Ishikawa (cell line): ENCODE measurements around the gene MNS1.

Source experiments
- CEBPB ChIP-seq: IDR thresholded peaks from 2 replicates; pipeline ENCODE4 v1.6.1; 2012
- CREB1 ChIP-seq: IDR thresholded peaks from 2 replicates; pipeline ENCODE4 v1.6.1; 2012; ENCODE audit warnings: low read depth
- EGR1 ChIP-seq: IDR thresholded peaks from 2 replicates; pipeline ENCODE4 v1.6.1; 2012
- EP300 ChIP-seq: IDR thresholded peaks from 2 replicates; pipeline ENCODE4 v1.6.1; 2012; ENCODE audit warnings: borderline replicate concordance
- FOXM1 ChIP-seq: IDR thresholded peaks from 2 replicates; pipeline ENCODE4 v1.6.1; 2012; ENCODE audit warnings: low read depth, borderline replicate concordance
- RAD21 ChIP-seq: IDR thresholded peaks from 2 replicates; pipeline ENCODE4 v1.6.1; 2012; ENCODE audit warnings: low read depth
- TAF1 ChIP-seq: IDR thresholded peaks from 2 replicates; pipeline ENCODE4 v1.6.1; 2012; ENCODE audit warnings: low read depth, mild to moderate bottlenecking
- TCF12 ChIP-seq: IDR thresholded peaks from 2 replicates; pipeline ENCODE4 v1.6.1; 2012; ENCODE audit warnings: low read depth
- YY1 ChIP-seq: IDR thresholded peaks from 2 replicates; pipeline ENCODE4 v1.6.1; 2012; ENCODE audit warnings: low read depth
- TF ChIP-seq, protein P1 (sequence below): IDR thresholded peaks from 2 replicates; pipeline ENCODE4 v1.6.1; 2012; ENCODE audit warnings: low read depth, mild to moderate bottlenecking
- TF ChIP-seq, protein P2 (sequence below): IDR thresholded peaks from 2 replicates; pipeline ENCODE4 v1.6.1; 2012

DNA sequence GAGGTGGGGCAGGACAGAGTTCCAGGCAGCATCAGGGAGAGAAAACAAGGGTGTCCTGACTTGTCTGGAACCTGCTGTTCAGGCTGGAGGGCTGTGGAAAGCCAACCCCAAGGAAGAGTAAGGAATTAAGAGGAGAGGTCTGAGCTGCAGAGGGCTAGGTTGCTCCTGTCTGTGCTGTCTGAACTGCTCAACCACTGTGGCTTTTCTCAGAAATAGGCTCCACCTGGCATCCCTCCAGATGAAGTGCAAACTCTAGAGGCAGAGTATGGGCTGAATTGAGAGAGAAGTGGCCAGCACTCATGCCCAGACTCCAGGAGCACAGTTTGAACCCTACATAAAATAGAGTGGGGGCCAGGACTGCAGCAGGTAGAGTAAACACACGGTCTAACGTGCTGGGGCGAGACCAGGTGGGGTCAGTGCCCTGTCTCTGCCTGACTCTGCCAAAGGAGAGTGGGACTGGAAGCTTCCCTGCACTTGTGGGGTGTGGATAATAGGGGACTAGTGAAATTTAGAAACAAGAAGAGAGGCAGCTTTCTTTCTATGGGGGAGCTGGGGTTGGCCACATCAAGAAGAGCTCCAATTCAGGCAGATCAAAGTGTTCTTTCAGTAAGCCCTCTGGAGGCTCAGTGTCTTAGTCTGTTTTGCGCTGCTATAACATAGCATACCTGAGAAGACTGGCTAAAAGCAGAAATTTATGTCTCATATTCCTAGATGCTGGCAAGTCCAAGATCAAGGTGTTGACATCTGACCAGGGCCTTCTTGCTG lies 28.0 kb upstream of the MNS1 start:
- TF ChIP-seq, protein P1, sequence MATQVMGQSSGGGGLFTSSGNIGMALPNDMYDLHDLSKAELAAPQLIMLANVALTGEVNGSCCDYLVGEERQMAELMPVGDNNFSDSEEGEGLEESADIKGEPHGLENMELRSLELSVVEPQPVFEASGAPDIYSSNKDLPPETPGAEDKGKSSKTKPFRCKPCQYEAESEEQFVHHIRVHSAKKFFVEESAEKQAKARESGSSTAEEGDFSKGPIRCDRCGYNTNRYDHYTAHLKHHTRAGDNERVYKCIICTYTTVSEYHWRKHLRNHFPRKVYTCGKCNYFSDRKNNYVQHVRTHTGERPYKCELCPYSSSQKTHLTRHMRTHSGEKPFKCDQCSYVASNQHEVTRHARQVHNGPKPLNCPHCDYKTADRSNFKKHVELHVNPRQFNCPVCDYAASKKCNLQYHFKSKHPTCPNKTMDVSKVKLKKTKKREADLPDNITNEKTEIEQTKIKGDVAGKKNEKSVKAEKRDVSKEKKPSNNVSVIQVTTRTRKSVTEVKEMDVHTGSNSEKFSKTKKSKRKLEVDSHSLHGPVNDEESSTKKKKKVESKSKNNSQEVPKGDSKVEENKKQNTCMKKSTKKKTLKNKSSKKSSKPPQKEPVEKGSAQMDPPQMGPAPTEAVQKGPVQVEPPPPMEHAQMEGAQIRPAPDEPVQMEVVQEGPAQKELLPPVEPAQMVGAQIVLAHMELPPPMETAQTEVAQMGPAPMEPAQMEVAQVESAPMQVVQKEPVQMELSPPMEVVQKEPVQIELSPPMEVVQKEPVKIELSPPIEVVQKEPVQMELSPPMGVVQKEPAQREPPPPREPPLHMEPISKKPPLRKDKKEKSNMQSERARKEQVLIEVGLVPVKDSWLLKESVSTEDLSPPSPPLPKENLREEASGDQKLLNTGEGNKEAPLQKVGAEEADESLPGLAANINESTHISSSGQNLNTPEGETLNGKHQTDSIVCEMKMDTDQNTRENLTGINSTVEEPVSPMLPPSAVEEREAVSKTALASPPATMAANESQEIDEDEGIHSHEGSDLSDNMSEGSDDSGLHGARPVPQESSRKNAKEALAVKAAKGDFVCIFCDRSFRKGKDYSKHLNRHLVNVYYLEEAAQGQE: no peak
- TF ChIP-seq RAD21 (no peak), EP300 (no peak), CEBPB (no peak), CREB1 (no peak), EGR1 (no peak), YY1 (no peak), TAF1 (no peak), FOXM1 (no peak), TCF12 (no peak)
- TF ChIP-seq, protein P2, sequence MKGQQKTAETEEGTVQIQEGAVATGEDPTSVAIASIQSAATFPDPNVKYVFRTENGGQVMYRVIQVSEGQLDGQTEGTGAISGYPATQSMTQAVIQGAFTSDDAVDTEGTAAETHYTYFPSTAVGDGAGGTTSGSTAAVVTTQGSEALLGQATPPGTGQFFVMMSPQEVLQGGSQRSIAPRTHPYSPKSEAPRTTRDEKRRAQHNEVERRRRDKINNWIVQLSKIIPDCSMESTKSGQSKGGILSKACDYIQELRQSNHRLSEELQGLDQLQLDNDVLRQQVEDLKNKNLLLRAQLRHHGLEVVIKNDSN: no peak
